ENCODE data around the gene RFPL1. TPM values are rescaled to one million over a fixed set of nuclear protein-coding genes. Genes with fewer than 3 reads are reported as not detected.
A peak's percentile ranks its signal among the peaks of the same experiment; 100 is the strongest.
"Not testable (repeated sequence)": the region's sequence is repeated elsewhere in the genome, so short reads cannot be mapped to it uniquely, and the experiment has no call there.

The RFPL1 gene
- total and polyA plus RNA-seq, 2 of the 13 experiments (the other 11 are each of a cell fraction or from before 2014, with no cell fraction given): not detected

- H3K9ac ChIP-seq (ENCODE audit: insufficient read depth, low read depth, low read length); H3K36me3 ChIP-seq (replicated peaks in 1 of 2; ENCODE audit: control insufficient read depth in 1 of 2, insufficient read depth in 2 of 2, low read length in 2 of 2); in situ Hi-C loops (cut with HindIII; ENCODE audit: extremely low pct_ligation_motif_present, low pct_unique_long_range_greater_than_20kb); H3K79me2 ChIP-seq (ENCODE audit: insufficient read depth, low read length); H3K4me1 ChIP-seq (ENCODE audit: insufficient read depth, low read length); POLR2A ChIA-PET; H3K27ac ChIP-seq (ENCODE audit: extremely low read length, insufficient read depth, low read length); BruUV-seq (replicated peaks); CTCF ChIA-PET (ENCODE audit: low intra/inter-chr PET ratio, low total read pairs); DNase-seq (ENCODE audit: low spot score); H3K27me3 ChIP-seq (ENCODE audit: control insufficient read depth in 1 of 2, insufficient read depth in 2 of 2, low read length in 2 of 2); H2AFZ ChIP-seq (ENCODE audit: low read length); H3K4me3 ChIP-seq (replicated peaks in 1 of 3; ENCODE audit: insufficient read depth in 1 of 3, low read depth in 2 of 3, low read length in 3 of 3); H4K20me1 ChIP-seq (ENCODE audit: insufficient read depth, low read length); ATAC-seq; H3K4me2 ChIP-seq (ENCODE audit: low read depth, low read length); H3K9me3 ChIP-seq (ENCODE audit: low read length); FAIRE-seq; intact Hi-C loops (cut with micrococcal nuclease; ENCODE audit: unreplicated experiment); TF ChIP-seq ATF7, CREB1 (CRISPR knock-in tag; IDR thresholded peaks at IDR 0.05): not testable (repeated sequence)
- TF ChIP-seq ATF7 (IDR thresholded peaks at IDR 0.05) (peak; percentile 80), CREB1 (IDR thresholded peaks at IDR 0.05) (peak; percentile 89)
- 42% methylated on average over 6 of the region's 6 CpGs for WGBS (ENCODE audit: low lambda C conversion rate)
Observed at GRCh38 chr22:29401538-29401937, 36.8 kb upstream of the RFPL1 start.

GRCh38 chr22:29408940-29409339 is 29.4 kb upstream of the RFPL1 start:
- no TSS peak for BruUV-seq (replicated peaks)
- no peak overlapping the region for H2AFZ ChIP-seq (ENCODE audit: low read length)
- WGBS (ENCODE audit: low lambda C conversion rate): 6% methylated on average over 6 of the region's 6 CpGs
- H3K79me2 ChIP-seq (ENCODE audit: insufficient read depth, low read length): no peaks in the 10 kb centered on the region
- peaks cover 6% of the 10 kb centered on the region; the same call in 1 of the 2 replicates for H3K4me1 ChIP-seq (ENCODE audit: insufficient read depth, low read length)
- no peaks in the 10 kb centered on the region for H3K36me3 ChIP-seq (replicated peaks in 1 of 2; ENCODE audit: control insufficient read depth in 1 of 2, insufficient read depth in 2 of 2, low read length in 2 of 2)
- no peak for ATAC-seq
- no peaks in the 10 kb centered on the region for H4K20me1 ChIP-seq (ENCODE audit: insufficient read depth, low read length)
- H3K9me3 ChIP-seq (ENCODE audit: low read length): no peaks in the 10 kb centered on the region
- FAIRE-seq: no peak
- CTCF ChIA-PET (ENCODE audit: low intra/inter-chr PET ratio, low total read pairs): no interaction called here
- intact Hi-C loops (cut with micrococcal nuclease; ENCODE audit: unreplicated experiment) (no loop called here), in situ Hi-C loops (cut with HindIII; ENCODE audit: extremely low pct_ligation_motif_present, low pct_unique_long_range_greater_than_20kb) (no loop called here)
- H3K4me3 ChIP-seq (replicated peaks in 1 of 3; ENCODE audit: insufficient read depth in 1 of 3, low read depth in 2 of 3, low read length in 3 of 3): no peak overlapping the region
- POLR2A ChIA-PET: no interaction called here
- H3K9ac ChIP-seq (ENCODE audit: insufficient read depth, low read depth, low read length): no peak overlapping the region
- H3K27me3 ChIP-seq (ENCODE audit: control insufficient read depth in 1 of 2, insufficient read depth in 2 of 2, low read length in 2 of 2): no peaks in the 10 kb centered on the region; a peak in 1 of 5 replicates
- no peak overlapping the region for H3K4me2 ChIP-seq (ENCODE audit: low read depth, low read length)
- no peak overlapping the region for H3K27ac ChIP-seq (ENCODE audit: extremely low read length, insufficient read depth, low read length)
- no peak for DNase-seq (ENCODE audit: low spot score)
- TF ChIP-seq TERF1 (CRISPR knock-in tag; IDR thresholded peaks at IDR 0.05) (no peak), ZNF639 (CRISPR knock-in tag; conservative IDR thresholded peaks at IDR 0.05) (no peak), CREM (IDR thresholded peaks at IDR 0.05) (no peak), CREM (CRISPR knock-in tag; IDR thresholded peaks at IDR 0.05) (no peak), TRIM24 (CRISPR knock-in tag; IDR thresholded peaks at IDR 0.05) (no peak)
